HepG2 (cell line): ENCODE data around the gene SULT4A1. TPM values are rescaled to one million over a fixed set of nuclear protein-coding genes. Genes with fewer than 3 reads are reported as not detected.
A peak's percentile ranks its signal among the peaks of the same experiment; 100 is the strongest.

Experiments
- ATAC-seq: fragments of 200-7000 bp; cut with Tn5 transposase; 3 replicates; pipeline ENCODE4 v1.9.1; 2020; ENCODE audit warnings: mild to moderate bottlenecking, moderate library complexity
- BruUV-seq: library from RNA; stranded (reverse); fragments of 400-500 nt; replicated peaks from 2 replicates; lab custom pipeline; 2021; lab: Mats Ljungman, UMichigan
- CTCF ChIA-PET: fragments of 300-600 bp; formaldehyde crosslinking; extraction: SDS; loops from one replicate; lab custom pipeline; 2021; ENCODE audit warnings: low total read pairs, inconsistent platforms, low intra/inter-chr PET ratio; lab: Yijun Ruan, JAX
- POLR2A ChIA-PET: fragments of 350-600 bp; sonication (Branson Sonifier 250); formaldehyde crosslinking; loops from one replicate; lab custom pipeline; 2020; ENCODE audit warnings: antibody characterized with exemption, inconsistent platforms; lab: Yijun Ruan, JAX
- DNase-seq: peaks from one replicate; pipeline ENCODE4 v3.0.0-alpha.2; 2015; ENCODE audit warnings: low spot score
- FAIRE-seq: peaks from 3 replicates; lab custom pipeline; 2011; peaks lifted over from hg19 to GRCh38; lab: Jason Lieb, UNC
- H2AFZ ChIP-seq: one replicate; pipeline ENCODE4 v1.6.1; 2011; ENCODE audit warnings: low read length, inconsistent platforms
- H3K27ac ChIP-seq: fragments of 300-600 bp; 3 replicates; pipeline ENCODE4 v1.8.0; 2011; ENCODE audit warnings: mixed run types, mild to moderate bottlenecking, mixed read lengths, low read length, inconsistent platforms; ENCODE audit not compliant: insufficient read depth; ENCODE audit errors: extremely low read length
- H3K27me3 ChIP-seq, 2 experiments: fragments of 200-600 bp in 1 of 2; 2 replicates in 1 of 2; 3 replicates in 1 of 2; pipeline versions ENCODE4 v1.6.0 to v1.8.0; 2011; ENCODE audit warnings: low read length in 2 of 2, mild to moderate bottlenecking in 2 of 2, moderate library complexity in 2 of 2, inconsistent platforms in 1 of 2; ENCODE audit not compliant: insufficient read depth in 2 of 2, control insufficient read depth in 1 of 2
- H3K36me3 ChIP-seq, 2 experiments: fragments of 200-600 bp in 1 of 2; replicated peaks in 1 of 2; 2 replicates in 1 of 2; 3 replicates in 1 of 2; pipeline versions ENCODE4 v1.5.1 to v1.8.0; 2011; ENCODE audit warnings: low read length in 2 of 2, inconsistent platforms in 1 of 2; ENCODE audit not compliant: insufficient read depth in 2 of 2, control insufficient read depth in 1 of 2
- H3K4me1 ChIP-seq: 2 replicates; pipeline ENCODE4 v1.5.1; 2012; ENCODE audit warnings: low read length, inconsistent platforms; ENCODE audit not compliant: insufficient read depth
- H3K4me2 ChIP-seq: 2 replicates; pipeline ENCODE4 v1.6.0; 2011; ENCODE audit warnings: low read depth, low read length, inconsistent platforms
- H3K4me3 ChIP-seq, 3 experiments: fragments of 200-600 bp in 1 of 3; sonication (generic), shearing (Covaris generic) in 1 of 3; replicated peaks in 1 of 3; 2 replicates each; pipeline ENCODE4 v1.5.1; 2011 to 2016; ENCODE audit warnings: low read length in 3 of 3, inconsistent platforms in 2 of 3, low read depth in 2 of 3, mild to moderate bottlenecking in 2 of 3, control low read depth in 1 of 3, mixed read lengths in 1 of 3; ENCODE audit not compliant: insufficient read depth in 1 of 3
- H3K79me2 ChIP-seq: one replicate; pipeline ENCODE4 v1.6.1; 2011; ENCODE audit warnings: low read length, inconsistent platforms; ENCODE audit not compliant: insufficient read depth
- H3K9ac ChIP-seq: 2 replicates; pipeline ENCODE4 v1.6.0; 2011; ENCODE audit warnings: mild to moderate bottlenecking, low read depth, low read length, inconsistent platforms; ENCODE audit not compliant: insufficient read depth
- H3K9me3 ChIP-seq: 2 replicates; pipeline ENCODE4 v1.5.1; 2012; ENCODE audit warnings: mild to moderate bottlenecking, low read length
- H4K20me1 ChIP-seq: 2 replicates; pipeline ENCODE4 v1.6.0; 2011; ENCODE audit warnings: inconsistent platforms, mild to moderate bottlenecking, low read length, moderate library complexity; ENCODE audit not compliant: insufficient read depth
- JARID2 ChIP-seq: sonication (generic); formaldehyde crosslinking; IDR thresholded peaks from 2 replicates; pipeline ENCODE4 v1.8.1; 2023; ENCODE audit warnings: missing genetic modification reagents, inconsistent platforms; ENCODE audit not compliant: insufficient replicate concordance
- MAFG ChIP-seq: sonication (generic); formaldehyde crosslinking; IDR thresholded peaks from 2 replicates; pipeline ENCODE4 v1.5.1; 2020; ENCODE audit warnings: mild to moderate bottlenecking, missing genetic modification reagents
- NR2F2 ChIP-seq: IDR thresholded peaks from 2 replicates; pipeline ENCODE4 v1.6.1; 2012; ENCODE audit warnings: low read depth, inconsistent platforms, borderline replicate concordance
- REL ChIP-seq: sonication (generic); formaldehyde crosslinking; conservative IDR thresholded peaks from 2 replicates; pipeline ENCODE4 v1.8.0; 2022; ENCODE audit warnings: mild to moderate bottlenecking, missing genetic modification reagents, moderate library complexity
- ZNF572 ChIP-seq: sonication (generic); formaldehyde crosslinking; IDR thresholded peaks from 2 replicates; pipeline ENCODE4 v1.5.1; 2020; ENCODE audit warnings: mild to moderate bottlenecking, missing genetic modification reagents
- ZNF704 ChIP-seq: sonication (generic); formaldehyde crosslinking; IDR thresholded peaks from 2 replicates; pipeline ENCODE4 v1.8.1; 2023; ENCODE audit warnings: mild to moderate bottlenecking, inconsistent platforms, moderate library complexity, missing genetic modification reagents, borderline replicate concordance
- ZNF768 ChIP-seq: sonication (generic); formaldehyde crosslinking; IDR thresholded peaks from 2 replicates; pipeline ENCODE4 v1.4.0; 2020; ENCODE audit warnings: missing genetic modification reagents
- ZNF784 ChIP-seq: sonication (generic); formaldehyde crosslinking; IDR thresholded peaks from 2 replicates; pipeline ENCODE4 v1.5.1; 2020; ENCODE audit warnings: missing genetic modification reagents, mild to moderate bottlenecking, borderline replicate concordance
- WGBS: methylation state at CpG from one replicate; pipeline ENCODE4 v1.1.6; 2017; ENCODE audit warnings: low lambda C conversion rate; 5-methylcytosine and 5-hydroxymethylcytosine counted together
- in situ Hi-C: cut with HindIII; loops from 2 replicates; pipeline ENCODE4 v1.10.0; 2017; ENCODE audit warnings: low pct_unique_long_range_greater_than_20kb; ENCODE audit not compliant: extremely low pct_ligation_motif_present
- intact Hi-C: fragments of 100-400 bp; cut with micrococcal nuclease; formaldehyde crosslinking; loops from one replicate; pipeline ENCODE4 v1.10.0; 2022; ENCODE audit not compliant: unreplicated experiment
- polyA plus RNA-seq, 8 experiments: library from polyadenylated mRNA; depleted of rRNA in 3 of 8; stranded (reverse) in 7 of 8; unstranded in 1 of 8; fragments of >200 nt; fragmentation: Illumina TruSeq in 4 of 8; extraction: Trizol in 4 of 8; gene quantifications; 2 replicates each; pipeline versions ENCODE4 v1.2.1 to v1.2.3, GENCODE V29; 2011 to 2016; ENCODE audit warnings: low read depth in 4 of 8, missing spikeins in 1 of 8, mixed read lengths in 1 of 8; ENCODE audit not compliant: insufficient read depth in 1 of 8
- total RNA-seq, 5 experiments: library from RNA; depleted of rRNA; stranded (reverse); fragments of >200 nt; fragmentation: Illumina TruSeq; extraction: Trizol; gene quantifications; 2 replicates each; pipeline ENCODE4 v1.2.3, GENCODE V29; 2016; ENCODE audit warnings: low read depth in 1 of 5

SULT4A1 gene
- total and polyA plus RNA-seq, 2 of the 13 experiments (the other 11 are each of a cell fraction or from before 2014, with no cell fraction given) = not detected

DNA sequence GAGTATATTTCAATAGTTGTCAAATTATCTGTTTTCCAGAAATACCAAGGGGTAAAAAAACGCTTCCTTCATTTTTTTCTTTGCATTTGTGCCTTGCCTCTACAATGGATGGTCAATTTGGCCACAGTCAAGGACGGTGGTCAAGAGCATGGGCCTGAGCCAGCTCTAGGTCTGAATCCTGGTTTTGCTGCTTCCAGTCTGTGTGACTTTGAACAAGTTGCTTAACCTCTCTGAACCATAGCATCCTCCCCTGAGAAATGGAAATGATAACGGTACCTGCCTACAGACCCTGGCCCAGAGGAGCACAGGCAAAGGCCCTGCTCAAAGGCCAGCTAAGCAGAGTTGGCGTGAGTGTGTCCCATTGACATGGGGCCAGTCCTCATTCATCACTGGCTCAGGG lies 26.4 kb upstream of the SULT4A1 start:
- no peaks in the 10 kb centered on the region for H3K36me3 ChIP-seq
- H2AFZ ChIP-seq = no peak overlapping the region
- no peaks in the 10 kb centered on the region for H3K79me2 ChIP-seq
- H3K4me1 ChIP-seq = no peaks in the 10 kb centered on the region
- TF ChIP-seq ZNF768 (CRISPR knock-in tag) (peak; percentile 85), NR2F2 (no peak)
- POLR2A ChIA-PET = no interaction called here
- no peak overlapping the region for H3K9ac ChIP-seq
- no peak overlapping the region for H3K27ac ChIP-seq
- H3K4me3 ChIP-seq = no peak overlapping the region
- peaks cover 2% of the 10 kb centered on the region; the same call in 1 of the 2 replicates for H4K20me1 ChIP-seq
- no TSS peak for BruUV-seq
- in situ Hi-C loops (loop anchor here (25.0 kb wide), 1 partner anchor 749 kb away; no protein-coding TSS in a partner anchor), intact Hi-C loops (no loop called here)
- DNase-seq (no peak), ATAC-seq (no peak), FAIRE-seq (no peak)
- WGBS = 0% methylated on average over 2 of the region's 4 CpGs
- peaks cover 9 to 27% of the 10 kb centered on the region in 2 experiments; a peak in 4 of 5 replicates for H3K27me3 ChIP-seq
- CTCF ChIA-PET = no interaction called here
- H3K4me2 ChIP-seq = no peak overlapping the region
- H3K9me3 ChIP-seq = no peaks in the 10 kb centered on the region

DNA sequence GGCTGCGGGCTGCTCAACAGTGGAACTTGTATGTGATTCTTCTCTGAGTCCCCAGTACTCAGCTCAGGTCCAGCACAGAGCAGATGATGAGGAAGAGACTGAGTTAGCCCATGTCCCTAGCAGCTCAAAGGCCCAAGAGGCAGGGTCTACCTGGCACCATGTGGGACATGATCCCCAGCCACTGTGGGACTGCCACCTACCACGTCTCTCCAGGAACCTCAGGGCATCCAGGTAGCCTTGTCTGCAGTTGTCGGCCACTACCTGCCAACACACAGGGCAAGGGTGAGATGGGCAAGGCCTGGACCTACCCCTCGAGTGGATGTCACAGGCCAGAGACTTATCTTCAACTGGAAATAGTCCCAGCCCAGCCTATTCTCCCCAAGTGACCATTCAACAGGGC lies 25.1 kb upstream of the SULT4A1 start:
- no peak for DNase-seq
- H3K9me3 ChIP-seq = no peaks in the 10 kb centered on the region
- no TSS peak for BruUV-seq
- no peak overlapping the region for H2AFZ ChIP-seq
- CTCF ChIA-PET = no interaction called here
- FAIRE-seq = no peak
- H3K79me2 ChIP-seq = no peaks in the 10 kb centered on the region
- TF ChIP-seq REL (CRISPR knock-in tag) = no peak
- TF ChIP-seq ZNF784 (CRISPR knock-in tag) = no peak
- no peak for TF ChIP-seq ZNF572
- no peak for TF ChIP-seq ZNF704
- TF ChIP-seq JARID2 (CRISPR knock-in tag) = no peak
- no peak for TF ChIP-seq MAFG (CRISPR knock-in tag)
- H3K4me3 ChIP-seq = no peak overlapping the region
- WGBS = 0% methylated on average over 1 of the region's 4 CpGs
- no peaks in the 10 kb centered on the region for H3K36me3 ChIP-seq
- H3K9ac ChIP-seq = no peak overlapping the region
- intact Hi-C loops (no loop called here), in situ Hi-C loops (loop anchor here (25.0 kb wide), 1 partner anchor 750 kb away; no protein-coding TSS in a partner anchor)
- peaks cover 6 to 17% of the 10 kb centered on the region in 2 experiments; a peak in 4 of 5 replicates for H3K27me3 ChIP-seq
- ATAC-seq = no peak
- no peak overlapping the region for H3K4me2 ChIP-seq
- no peaks in the 10 kb centered on the region for H4K20me1 ChIP-seq
- H3K27ac ChIP-seq = no peak overlapping the region
- no peaks in the 10 kb centered on the region for H3K4me1 ChIP-seq
- POLR2A ChIA-PET = no interaction called here
